ENCODE results near the gene SLC2A5.

DNA sequence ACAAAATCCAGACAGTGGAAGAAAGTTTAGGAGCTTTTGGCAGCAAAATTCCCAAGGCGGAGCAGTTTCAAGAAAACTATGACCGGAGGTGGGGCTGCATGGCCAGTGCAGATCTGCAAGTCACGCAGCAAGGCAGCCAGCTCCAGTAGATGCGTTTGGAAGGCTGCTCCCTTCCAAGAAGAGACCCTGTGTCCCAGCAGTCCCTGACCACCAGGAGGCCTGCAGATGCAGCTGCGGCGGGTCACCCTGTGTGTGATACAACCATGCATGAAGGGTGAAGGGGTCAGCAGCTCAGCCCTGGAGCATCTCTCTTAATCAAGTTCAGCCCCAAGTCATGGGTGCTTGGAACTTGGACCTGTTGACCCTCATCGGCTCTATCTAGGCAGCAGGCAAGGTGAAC lies 30.1 kb upstream of the SLC2A5 start:
- TF ChIP-seq, protein P1, sequence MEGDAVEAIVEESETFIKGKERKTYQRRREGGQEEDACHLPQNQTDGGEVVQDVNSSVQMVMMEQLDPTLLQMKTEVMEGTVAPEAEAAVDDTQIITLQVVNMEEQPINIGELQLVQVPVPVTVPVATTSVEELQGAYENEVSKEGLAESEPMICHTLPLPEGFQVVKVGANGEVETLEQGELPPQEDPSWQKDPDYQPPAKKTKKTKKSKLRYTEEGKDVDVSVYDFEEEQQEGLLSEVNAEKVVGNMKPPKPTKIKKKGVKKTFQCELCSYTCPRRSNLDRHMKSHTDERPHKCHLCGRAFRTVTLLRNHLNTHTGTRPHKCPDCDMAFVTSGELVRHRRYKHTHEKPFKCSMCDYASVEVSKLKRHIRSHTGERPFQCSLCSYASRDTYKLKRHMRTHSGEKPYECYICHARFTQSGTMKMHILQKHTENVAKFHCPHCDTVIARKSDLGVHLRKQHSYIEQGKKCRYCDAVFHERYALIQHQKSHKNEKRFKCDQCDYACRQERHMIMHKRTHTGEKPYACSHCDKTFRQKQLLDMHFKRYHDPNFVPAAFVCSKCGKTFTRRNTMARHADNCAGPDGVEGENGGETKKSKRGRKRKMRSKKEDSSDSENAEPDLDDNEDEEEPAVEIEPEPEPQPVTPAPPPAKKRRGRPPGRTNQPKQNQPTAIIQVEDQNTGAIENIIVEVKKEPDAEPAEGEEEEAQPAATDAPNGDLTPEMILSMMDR (IDR thresholded peaks at IDR 0.05; ENCODE audit: low read depth, low read length, poor library complexity, severe bottlenecking), result no peak
- no peak for TF ChIP-seq EZH2phosphoT487 (IDR thresholded peaks at IDR 0.05; ENCODE audit: borderline replicate concordance, low read length)

Measured in DOHH2 (cell line).